Fibroblast of villous mesenchyme (primary cell): Measurements from ENCODE around the gene KDR. TPM values are rescaled to one million over a fixed set of nuclear protein-coding genes. Genes with fewer than 3 reads are reported as not detected.
A peak's percentile ranks its signal among the peaks of the same experiment; 100 is the strongest.

Source experiments
- DNase-seq: peaks from one replicate; pipeline ENCODE4 v3.0.0-alpha.2; 2010; ENCODE audit warnings: low read depth
- H3K4me3 ChIP-seq: 2 replicates; pipeline ENCODE4 v1.5.1; 2011; ENCODE audit warnings: low read depth, mild to moderate bottlenecking, low read length
- CTCF ChIP-seq: IDR thresholded peaks from 2 replicates; pipeline ENCODE4 v1.5.1; 2012; ENCODE audit warnings: low read depth, mild to moderate bottlenecking, low read length; ENCODE audit not compliant: insufficient read depth
- total RNA-seq: library from RNA; depleted of rRNA; stranded (reverse); fragments of >200 nt; gene quantifications from 2 replicates; pipeline ENCODE4 v1.2.3, GENCODE V29; 2012

Gene KDR
- total RNA-seq, 1 donor, result 0.86 TPM

DNA sequence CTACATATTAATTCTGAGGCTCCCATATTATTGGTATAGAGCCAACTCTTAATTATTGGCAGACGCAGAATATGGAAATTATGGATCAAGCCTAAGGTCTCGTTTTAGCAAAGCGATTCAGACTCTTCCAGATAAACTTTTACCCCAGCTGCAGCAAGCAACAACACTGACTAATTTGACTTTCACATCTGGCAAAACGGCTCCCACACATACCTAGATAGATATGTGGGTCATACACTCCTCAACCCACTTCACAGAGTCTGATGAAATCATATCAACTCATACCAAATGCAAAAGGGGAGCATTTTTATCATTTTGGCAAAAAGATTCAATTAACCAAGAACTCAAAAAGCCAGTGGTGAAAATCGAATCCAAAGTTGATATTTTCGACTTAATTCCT, 36.3 kb upstream of the KDR start:
- H3K4me3 ChIP-seq, result no peak overlapping the region
- DNase-seq, result peak; percentile 19
- TF ChIP-seq CTCF, result no peak

GRCh38 chr4:55159851-55160250, 34.5 kb upstream of the KDR start:
- DNase-seq, result no peak
- no peak overlapping the region for H3K4me3 ChIP-seq
- TF ChIP-seq CTCF, result no peak

- DNase-seq, result no peak
- no peak for TF ChIP-seq CTCF
- no peak overlapping the region for H3K4me3 ChIP-seq
Measured at GRCh38 chr4:55158957-55159356, 33.6 kb upstream of the KDR start.

GRCh38 chr4:55157559-55158277, 32.3 kb upstream of the KDR start:
- TF ChIP-seq CTCF, result no peak
- peak overlapping the region; percentile 37 for H3K4me3 ChIP-seq

DNA sequence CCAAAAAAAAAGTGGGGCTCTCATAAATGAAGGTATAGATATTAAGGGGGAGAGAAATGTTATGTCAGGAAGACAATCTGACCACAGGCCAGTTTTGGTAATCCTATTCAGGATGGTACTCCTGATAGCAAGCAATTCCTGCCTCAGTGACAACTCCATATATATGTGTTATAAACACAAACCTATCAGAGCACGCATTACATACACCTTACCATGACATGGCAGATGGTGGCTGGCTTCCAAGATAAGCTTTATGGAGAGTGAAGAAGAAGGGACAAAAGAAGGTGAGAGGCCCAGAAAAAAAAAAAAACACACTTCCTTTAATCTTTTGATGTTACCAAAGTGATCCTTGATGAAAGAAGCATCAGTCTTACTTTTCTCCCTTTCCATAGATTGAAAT, 29.5 kb upstream of the KDR start:
- TF ChIP-seq CTCF, result no peak
- H3K4me3 ChIP-seq, result no peak overlapping the region
- no peak for DNase-seq

More at GRCh38 chr4:55157559-55158277, 32.3 kb upstream of the KDR start:
- DNase-seq, result no peak

DNA sequence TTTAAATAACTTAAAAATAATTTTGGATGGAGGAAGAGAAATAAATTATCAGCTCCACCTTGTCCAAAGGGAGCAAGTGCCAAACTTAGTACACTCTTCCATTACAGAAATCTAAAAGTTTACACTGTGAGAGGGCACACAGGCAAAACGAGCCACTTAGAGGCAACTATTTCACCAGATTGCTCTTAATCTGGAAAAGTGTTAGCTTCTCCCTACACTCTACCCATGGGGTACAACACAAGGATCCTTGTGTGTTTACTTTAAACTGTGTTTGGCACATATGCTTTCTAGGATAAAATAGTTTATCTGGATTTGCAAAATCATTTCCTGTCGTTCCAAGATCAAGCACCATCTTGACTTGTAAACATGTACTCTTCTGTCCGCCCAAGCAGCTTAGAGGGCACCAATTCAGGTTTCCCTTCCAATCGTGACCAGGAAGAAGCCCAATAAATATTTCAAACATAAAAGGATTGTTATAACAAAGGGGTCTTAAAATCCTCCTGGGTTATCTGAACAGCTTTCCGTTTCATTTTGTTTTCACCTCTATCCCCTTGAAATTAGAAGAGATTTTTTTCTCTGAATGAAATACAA, 29.0 kb upstream of the KDR start:
- H3K4me3 ChIP-seq, result no peak overlapping the region
- no peak for DNase-seq
- no peak for TF ChIP-seq CTCF
